Measurements from ENCODE around the gene TST. TPM values are rescaled to one million over a fixed set of nuclear protein-coding genes. Genes with fewer than 3 reads are reported as not detected.
A peak's percentile ranks its signal among the peaks of the same experiment; 100 is the strongest.

TST gene
- total RNA-seq, 1 experiment from 2014 or later = 99.4 TPM

DNA sequence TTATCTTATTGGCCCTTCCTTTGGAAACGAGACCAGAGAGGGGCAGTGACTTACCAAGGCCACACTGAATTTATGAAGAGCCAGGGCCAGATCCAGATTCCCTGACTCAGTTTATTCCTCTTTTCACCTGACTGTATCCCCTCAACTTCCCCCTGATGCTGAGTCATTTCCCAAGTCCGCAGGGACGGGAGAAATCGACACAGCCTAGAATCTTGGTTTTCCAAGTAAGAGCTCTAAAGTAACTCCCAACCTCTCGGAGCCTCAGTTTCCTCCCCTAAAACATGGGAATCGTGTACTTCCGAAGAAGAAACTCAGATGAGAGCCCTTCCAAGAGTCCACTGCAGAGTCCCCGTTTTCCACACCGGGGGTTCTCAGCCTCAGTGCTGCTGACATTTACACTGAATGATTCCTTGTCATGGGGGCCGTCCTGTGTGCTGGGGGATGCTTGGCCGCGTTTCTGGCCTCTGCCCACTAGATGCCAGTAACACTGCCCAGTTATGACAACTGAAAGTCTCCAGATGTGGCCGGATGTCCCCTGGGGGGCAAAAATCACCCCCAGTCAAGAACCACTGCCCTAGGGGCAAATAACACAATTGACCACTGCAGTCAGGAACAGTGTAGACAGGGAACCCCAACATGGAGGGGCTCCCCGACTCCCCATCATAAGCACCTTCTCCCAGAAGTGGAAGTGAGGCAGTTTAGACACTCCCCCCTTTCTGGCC lies 11.5 kb upstream of the TST start:
- POLR2A ChIA-PET (ENCODE audit: unreplicated experiment) = interaction anchor here (0.7 to 1.0 kb wide), 2 partner anchors 174 to 704 kb away, joined by 6 to 9 read pairs; no protein-coding TSS in a partner anchor
- Histone ChIP-seq H3K4me3 (no peak overlapping the region), H3K4me2 (peak overlapping the region; percentile 83), H2AFZ (no peak overlapping the region), H3K9me3 (ENCODE audit: insufficient read depth, low read depth) (no peaks in the 10 kb centered on the region), H3K9me2 (ENCODE audit: insufficient read depth) (no peaks in the 10 kb centered on the region), H3F3A (ENCODE audit: insufficient read depth, low read depth) (peaks cover 49% of the 10 kb centered on the region), H3K79me2 (ENCODE audit: low read depth) (no peaks in the 10 kb centered on the region), H3K27ac (peak overlapping the region; percentile 86), H3K27me3 (ENCODE audit: insufficient read depth, low read depth) (no peaks in the 10 kb centered on the region), H3K4me1 (replicated peaks; ENCODE audit: insufficient read depth) (peaks cover 40% of the 10 kb centered on the region), H3K36me3 (ENCODE audit: low read depth) (peaks cover 10% of the 10 kb centered on the region; the same call in 1 of the 2 replicates), H4K20me1 (ENCODE audit: insufficient read depth) (no peaks in the 10 kb centered on the region)
- intact Hi-C loops (cut with micrococcal nuclease; ENCODE audit: unreplicated experiment) = loop anchor here (5.0 kb wide), 2 partner anchors 158 to 167 kb away; no protein-coding TSS in a partner anchor
- no peak for DNase-seq
- TF ChIP-seq EZH2 (IDR thresholded peaks at IDR 0.05; ENCODE audit: low read depth) = no peak
- TF ChIP-seq, protein P1, sequence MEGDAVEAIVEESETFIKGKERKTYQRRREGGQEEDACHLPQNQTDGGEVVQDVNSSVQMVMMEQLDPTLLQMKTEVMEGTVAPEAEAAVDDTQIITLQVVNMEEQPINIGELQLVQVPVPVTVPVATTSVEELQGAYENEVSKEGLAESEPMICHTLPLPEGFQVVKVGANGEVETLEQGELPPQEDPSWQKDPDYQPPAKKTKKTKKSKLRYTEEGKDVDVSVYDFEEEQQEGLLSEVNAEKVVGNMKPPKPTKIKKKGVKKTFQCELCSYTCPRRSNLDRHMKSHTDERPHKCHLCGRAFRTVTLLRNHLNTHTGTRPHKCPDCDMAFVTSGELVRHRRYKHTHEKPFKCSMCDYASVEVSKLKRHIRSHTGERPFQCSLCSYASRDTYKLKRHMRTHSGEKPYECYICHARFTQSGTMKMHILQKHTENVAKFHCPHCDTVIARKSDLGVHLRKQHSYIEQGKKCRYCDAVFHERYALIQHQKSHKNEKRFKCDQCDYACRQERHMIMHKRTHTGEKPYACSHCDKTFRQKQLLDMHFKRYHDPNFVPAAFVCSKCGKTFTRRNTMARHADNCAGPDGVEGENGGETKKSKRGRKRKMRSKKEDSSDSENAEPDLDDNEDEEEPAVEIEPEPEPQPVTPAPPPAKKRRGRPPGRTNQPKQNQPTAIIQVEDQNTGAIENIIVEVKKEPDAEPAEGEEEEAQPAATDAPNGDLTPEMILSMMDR (conservative IDR thresholded peaks at IDR 0.05) = peak; percentile 36; the same call in 1 of the 2 replicates
- BruUV-seq (replicated peaks) = no TSS peak
- CTCF ChIA-PET = interaction anchor here (1.7 kb wide), 1 partner anchor 9 kb away, joined by 6 read pairs; no protein-coding TSS in a partner anchor

DNA sequence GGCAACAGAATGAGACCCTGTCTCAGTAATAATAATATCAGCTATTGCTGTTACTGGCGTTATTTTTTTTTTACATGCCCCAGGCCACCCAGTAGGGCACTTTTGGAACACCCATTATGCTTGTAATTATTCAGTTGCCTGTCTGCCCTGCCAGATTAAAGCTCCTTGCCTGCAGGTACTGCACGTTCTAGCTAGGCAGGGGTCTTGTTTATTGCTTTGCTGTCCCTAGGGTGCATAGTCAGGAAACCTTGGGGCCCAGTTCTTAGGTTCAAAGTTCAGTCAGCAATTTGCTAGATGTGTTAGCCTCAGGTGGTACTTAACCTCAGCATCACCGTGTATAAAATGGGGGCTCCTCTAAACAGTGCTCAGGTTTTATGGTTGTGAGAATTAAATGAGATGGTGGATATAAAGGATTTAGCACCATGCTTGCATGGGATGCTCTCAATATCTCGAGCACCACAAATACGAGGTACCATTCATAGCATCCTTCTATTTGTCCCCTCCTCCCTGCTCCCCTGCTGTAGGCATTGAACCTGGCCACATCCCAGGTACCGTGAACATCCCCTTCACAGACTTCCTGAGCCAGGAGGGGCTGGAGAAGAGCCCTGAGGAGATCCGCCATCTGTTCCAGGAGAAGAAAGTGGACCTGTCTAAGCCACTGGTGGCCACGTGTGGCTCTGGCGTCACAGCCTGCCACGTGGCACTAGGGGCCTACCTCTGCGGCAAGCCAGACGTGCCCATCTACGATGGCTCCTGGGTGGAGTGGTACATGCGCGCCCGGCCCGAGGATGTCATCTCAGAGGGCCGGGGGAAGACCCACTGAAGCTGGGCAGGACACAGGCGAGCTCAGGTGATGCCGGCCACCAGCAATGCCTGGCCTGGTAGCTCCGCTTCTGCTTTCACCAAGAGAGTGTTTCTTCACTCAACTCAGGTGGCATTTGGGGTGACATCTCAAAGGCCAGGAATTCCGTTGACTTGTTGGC lies 9.7 kb upstream of the TST start:
- Histone ChIP-seq H3K27ac (no peak overlapping the region), H3K79me2 (ENCODE audit: low read depth) (no peaks in the 10 kb centered on the region), H2AFZ (no peak overlapping the region), H3K27me3 (ENCODE audit: insufficient read depth, low read depth) (no peaks in the 10 kb centered on the region), H3K9me3 (ENCODE audit: insufficient read depth, low read depth) (no peaks in the 10 kb centered on the region), H4K20me1 (ENCODE audit: insufficient read depth) (no peaks in the 10 kb centered on the region), H3K4me3 (no peak overlapping the region), H3K4me1 (replicated peaks; ENCODE audit: insufficient read depth) (peaks cover 31% of the 10 kb centered on the region), H3K4me2 (no peak overlapping the region), H3K9me2 (ENCODE audit: insufficient read depth) (no peaks in the 10 kb centered on the region), H3K36me3 (ENCODE audit: low read depth) (peaks cover 12% of the 10 kb centered on the region; the same call in 1 of the 2 replicates), H3F3A (ENCODE audit: insufficient read depth, low read depth) (peaks cover 35% of the 10 kb centered on the region)
- no peak for TF ChIP-seq EZH2 (IDR thresholded peaks at IDR 0.05; ENCODE audit: low read depth)
- TF ChIP-seq, protein P1 (conservative IDR thresholded peaks at IDR 0.05) = no peak
- no TSS peak for BruUV-seq (replicated peaks)
- CTCF ChIA-PET = no interaction called here
- POLR2A ChIA-PET (ENCODE audit: unreplicated experiment) = interaction anchor here (0.6 to 0.7 kb wide), 3 partner anchors 10 to 112 kb away, joined by 3 to 12 read pairs (median 4); partner anchors contain the start of genes MPST and TST
- no peak for DNase-seq
- intact Hi-C loops (cut with micrococcal nuclease; ENCODE audit: unreplicated experiment) = no loop called here

DNA sequence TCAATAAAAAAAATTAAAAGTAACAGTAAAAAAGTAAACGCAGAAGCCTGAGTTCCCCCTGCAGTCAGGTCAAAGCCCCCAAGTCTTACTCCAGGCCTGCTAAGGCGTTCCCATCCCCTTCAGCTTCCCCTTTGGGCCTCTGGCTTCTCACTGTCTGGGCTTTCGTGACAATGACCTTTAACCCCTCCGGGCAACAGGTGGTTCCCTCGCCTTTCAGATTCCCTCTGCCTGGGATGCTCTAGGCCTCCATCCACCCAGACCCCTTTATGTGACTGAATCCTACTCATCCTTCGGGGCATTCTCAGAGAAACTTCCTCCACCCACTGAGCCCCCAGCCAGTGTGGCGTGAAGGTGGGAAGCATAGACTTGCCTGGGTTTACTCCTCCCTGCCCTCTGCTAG lies 8.3 kb upstream of the TST start:
- Histone ChIP-seq H3F3A (ENCODE audit: insufficient read depth, low read depth) (peaks cover 23% of the 10 kb centered on the region), H3K9me3 (ENCODE audit: insufficient read depth, low read depth) (no peaks in the 10 kb centered on the region), H3K36me3 (ENCODE audit: low read depth) (peaks cover 12% of the 10 kb centered on the region; the same call in 1 of the 2 replicates), H3K27ac (no peak overlapping the region), H3K9me2 (ENCODE audit: insufficient read depth) (no peaks in the 10 kb centered on the region), H3K4me1 (replicated peaks; ENCODE audit: insufficient read depth) (peaks cover 19% of the 10 kb centered on the region), H4K20me1 (ENCODE audit: insufficient read depth) (no peaks in the 10 kb centered on the region), H3K27me3 (ENCODE audit: insufficient read depth, low read depth) (no peaks in the 10 kb centered on the region), H3K79me2 (ENCODE audit: low read depth) (no peaks in the 10 kb centered on the region), H3K4me2 (no peak overlapping the region), H3K4me3 (no peak overlapping the region), H2AFZ (no peak overlapping the region)
- intact Hi-C loops (cut with micrococcal nuclease; ENCODE audit: unreplicated experiment) = no loop called here
- POLR2A ChIA-PET (ENCODE audit: unreplicated experiment) = no interaction called here
- DNase-seq = no peak
- BruUV-seq (replicated peaks) = no TSS peak
- CTCF ChIA-PET = no interaction called here
- TF ChIP-seq, protein P1 (conservative IDR thresholded peaks at IDR 0.05) = no peak
- TF ChIP-seq EZH2 (IDR thresholded peaks at IDR 0.05; ENCODE audit: low read depth) = no peak

Data from PC-9 (cell line).